Gastroesophageal sphincter (tissue), 4 donors: ENCODE results near the gene PIRT. TPM values are rescaled to one million over a fixed set of nuclear protein-coding genes. Genes with fewer than 3 reads are reported as not detected.

Experiments used
- ATAC-seq: fragments of 150-250 bp; one replicate; pipeline ENCODE4 v1.9.1; 2016; ENCODE audit warnings: mild to moderate bottlenecking, moderate library complexity
- H3K27ac ChIP-seq, 4 donors: fragments of 200-600 bp; sonication (generic) in 3 of 4; 1 replicate in 3 of 4; 2 replicates in 1 of 4; pipeline ENCODE4 v1.5.1; 2016 to 2019
- H3K27me3 ChIP-seq: fragments of 200-600 bp; sonication (generic); one replicate; pipeline ENCODE4 v1.5.1; 2019
- H3K36me3 ChIP-seq, 2 donors: fragments of 200-600 bp; sonication (generic); one replicate each; pipeline ENCODE4 v1.5.1; 2019; ENCODE audit warnings: control low read depth in 1 of 2
- H3K4me1 ChIP-seq, 3 donors: fragments of 200-600 bp; sonication (generic); 1 replicate in 2 of 3; 2 replicates in 1 of 3; pipeline ENCODE4 v1.5.1; 2016 to 2019; ENCODE audit warnings: control low read depth in 2 of 3
- H3K4me3 ChIP-seq, 2 donors: fragments of 200-600 bp; sonication (generic); one replicate each; pipeline ENCODE4 v1.5.1; 2019; ENCODE audit warnings: mild to moderate bottlenecking in 1 of 2, moderate library complexity in 1 of 2
- H3K9me3 ChIP-seq, 3 donors: fragments of 200-600 bp; sonication (generic); one replicate each; pipeline ENCODE4 v1.5.1; 2017 to 2019; ENCODE audit warnings: control low read depth in 2 of 3
- EP300 ChIP-seq: sonication (generic); formaldehyde crosslinking; IDR thresholded peaks from one replicate; pipeline ENCODE4 v1.6.1; 2017; ENCODE audit warnings: antibody characterized with exemption, mild to moderate bottlenecking
- POLR2A ChIP-seq, 2 donors: fragments of 450-650 bp; IDR thresholded peaks; one replicate each; pipeline ENCODE4 v1.6.1; 2017; ENCODE audit warnings: antibody characterized with exemption in 2 of 2, mild to moderate bottlenecking in 2 of 2, moderate library complexity in 1 of 2
- POLR2AphosphoS5 ChIP-seq: sonication (generic); formaldehyde crosslinking; IDR thresholded peaks from one replicate; pipeline ENCODE4 v1.6.1; 2017; ENCODE audit warnings: antibody characterized with exemption
- WGBS, 2 donors: methylation state at CpG; one replicate each; pipeline ENCODE4 v1.1.5; 2018; ENCODE audit warnings: low coverage in 1 of 2; 5-methylcytosine and 5-hydroxymethylcytosine counted together
- total RNA-seq, 4 donors: library from RNA; depleted of rRNA; stranded (reverse); fragments of >200 nt; gene quantifications; one replicate each; pipeline ENCODE4 v1.1.0, GENCODE V29; 2016
- TF ChIP-seq, protein P1 (sequence below), 4 experiments: fragments of 200-600 bp in 2 of 4; fragments of 450-650 bp in 2 of 4; sonication (generic) in 1 of 4; IDR thresholded peaks; one replicate each; pipeline ENCODE4 v1.5.1; 2017 to 2019; ENCODE audit warnings: antibody characterized with exemption in 4 of 4, mild to moderate bottlenecking in 2 of 4, moderate library complexity in 2 of 4

Gene PIRT
- total RNA-seq, 4 donors from 2014 or later = 0.19 to 2.1 (median 0.91) TPM

DNA sequence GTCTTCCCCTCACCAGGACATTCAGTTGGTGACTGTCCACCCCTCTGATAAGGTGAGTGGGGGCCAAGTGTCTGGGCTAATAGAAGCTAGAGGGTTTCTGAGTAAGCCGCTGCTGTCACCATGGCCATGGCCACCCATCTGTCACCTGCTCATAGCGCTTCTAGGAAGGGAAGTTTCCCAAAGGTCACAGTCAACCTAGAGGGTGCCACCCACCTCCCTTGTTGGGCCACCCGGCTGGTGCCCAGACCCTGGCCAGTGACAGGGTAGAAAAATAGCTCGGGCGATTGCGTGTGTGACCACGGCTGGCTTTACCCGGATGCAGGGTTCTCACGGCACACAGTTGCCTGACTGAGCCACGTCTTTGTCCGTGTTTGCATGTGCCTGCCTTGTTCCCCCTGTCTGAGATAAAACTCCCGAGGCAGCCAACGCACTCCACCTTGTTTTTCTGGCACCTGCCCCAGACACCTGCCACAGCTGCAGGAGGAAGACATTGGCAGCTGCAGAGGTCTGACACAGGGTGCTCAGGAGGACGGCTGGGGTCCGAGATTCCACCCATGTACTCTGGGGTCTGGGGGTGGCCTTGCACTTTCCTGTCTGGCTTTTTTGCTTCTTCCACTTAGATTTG is 809 bp downstream of the PIRT start:
- Histone ChIP-seq H3K4me1 (no peaks in the 10 kb centered on the region), H3K36me3 (no peaks in the 10 kb centered on the region), H3K9me3 (no peaks in the 10 kb centered on the region), H3K4me3 (no peak overlapping the region), H3K27ac (no peak overlapping the region), H3K27me3 (peaks cover 12% of the 10 kb centered on the region)
- no peak for ATAC-seq
- TF ChIP-seq POLR2AphosphoS5 = no peak
- TF ChIP-seq, protein P1, sequence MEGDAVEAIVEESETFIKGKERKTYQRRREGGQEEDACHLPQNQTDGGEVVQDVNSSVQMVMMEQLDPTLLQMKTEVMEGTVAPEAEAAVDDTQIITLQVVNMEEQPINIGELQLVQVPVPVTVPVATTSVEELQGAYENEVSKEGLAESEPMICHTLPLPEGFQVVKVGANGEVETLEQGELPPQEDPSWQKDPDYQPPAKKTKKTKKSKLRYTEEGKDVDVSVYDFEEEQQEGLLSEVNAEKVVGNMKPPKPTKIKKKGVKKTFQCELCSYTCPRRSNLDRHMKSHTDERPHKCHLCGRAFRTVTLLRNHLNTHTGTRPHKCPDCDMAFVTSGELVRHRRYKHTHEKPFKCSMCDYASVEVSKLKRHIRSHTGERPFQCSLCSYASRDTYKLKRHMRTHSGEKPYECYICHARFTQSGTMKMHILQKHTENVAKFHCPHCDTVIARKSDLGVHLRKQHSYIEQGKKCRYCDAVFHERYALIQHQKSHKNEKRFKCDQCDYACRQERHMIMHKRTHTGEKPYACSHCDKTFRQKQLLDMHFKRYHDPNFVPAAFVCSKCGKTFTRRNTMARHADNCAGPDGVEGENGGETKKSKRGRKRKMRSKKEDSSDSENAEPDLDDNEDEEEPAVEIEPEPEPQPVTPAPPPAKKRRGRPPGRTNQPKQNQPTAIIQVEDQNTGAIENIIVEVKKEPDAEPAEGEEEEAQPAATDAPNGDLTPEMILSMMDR (IDR thresholded peaks at IDR 0.05) = no peak
- no peak for TF ChIP-seq EP300
- no peak for TF ChIP-seq POLR2A (IDR thresholded peaks at IDR 0.05)
- 70% methylated on average over 6 of the region's 15 CpGs; no CpG with 5 or more reads in 1 of the 2 donors for WGBS, 2 donors

- no peak overlapping the region for H3K27ac ChIP-seq
- ATAC-seq = no peak
- no peaks in the 10 kb centered on the region for H3K4me1 ChIP-seq
- no peak overlapping the region for H3K4me3 ChIP-seq
- no peak for TF ChIP-seq POLR2A (IDR thresholded peaks at IDR 0.05)
- TF ChIP-seq POLR2AphosphoS5 = no peak
- TF ChIP-seq EP300 = no peak
- TF ChIP-seq, protein P1 (IDR thresholded peaks at IDR 0.05) = no peak
- no peaks in the 10 kb centered on the region for H3K36me3 ChIP-seq
- WGBS, 2 donors = 62 to 75% methylated on average over 4 to 5 of the region's 7 CpGs
- H3K9me3 ChIP-seq = no peaks in the 10 kb centered on the region
- peaks cover 12% of the 10 kb centered on the region for H3K27me3 ChIP-seq
Measured at GRCh38 chr17:10836145-10836544, 1.7 kb downstream of the PIRT start.

DNA sequence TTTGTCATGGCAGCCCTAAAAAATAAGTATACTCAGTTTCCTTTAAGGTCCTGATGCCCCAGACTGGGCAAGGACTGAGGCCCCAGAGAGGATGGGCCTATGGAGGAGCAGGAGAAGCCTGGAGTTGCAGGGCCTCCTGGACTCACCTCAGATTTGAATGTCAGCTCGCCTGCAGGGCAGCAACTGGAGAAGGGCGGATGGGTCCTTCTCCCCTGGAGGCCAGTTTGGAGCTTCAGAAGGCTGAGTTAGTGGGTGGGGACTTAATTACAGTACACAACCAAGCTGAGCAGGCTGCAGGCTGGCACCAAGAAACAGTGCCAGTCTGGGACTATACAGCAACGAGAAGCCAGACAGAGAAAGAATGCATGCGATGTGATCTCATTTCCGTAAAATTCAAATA is 6.2 kb downstream of the PIRT start:
- Histone ChIP-seq H3K27ac (no peak overlapping the region), H3K27me3 (peaks cover under 1% of the 10 kb centered on the region), H3K36me3 (no peaks in the 10 kb centered on the region), H3K4me1 (no peaks in the 10 kb centered on the region), H3K4me3 (no peak overlapping the region), H3K9me3 (no peaks in the 10 kb centered on the region)
- ATAC-seq = no peak
- WGBS, 2 donors = 89 to 96% methylated on average over 5 of the region's 5 CpGs
- TF ChIP-seq, protein P1 (IDR thresholded peaks at IDR 0.05) = no peak
- TF ChIP-seq POLR2A (IDR thresholded peaks at IDR 0.05) = no peak
- no peak for TF ChIP-seq POLR2AphosphoS5

- Histone ChIP-seq H3K27me3 (no peaks in the 10 kb centered on the region), H3K4me1 (no peaks in the 10 kb centered on the region), H3K4me3 (no peak overlapping the region), H3K36me3 (no peaks in the 10 kb centered on the region), H3K9me3 (no peaks in the 10 kb centered on the region), H3K27ac (no peak overlapping the region)
- 68 to 77% methylated on average over 4 to 5 of the region's 5 CpGs for whole genome bisulfite sequencing, 2 donors
- TF ChIP-seq, protein P1 (IDR thresholded peaks at IDR 0.05) = no peak
- TF ChIP-seq POLR2AphosphoS5 (no peak), EP300 (no peak), POLR2A (IDR thresholded peaks at IDR 0.05) (no peak)
- ATAC-seq = no peak
Measured at GRCh38 chr17:10827898-10828552, 9.9 kb downstream of the PIRT start.

DNA sequence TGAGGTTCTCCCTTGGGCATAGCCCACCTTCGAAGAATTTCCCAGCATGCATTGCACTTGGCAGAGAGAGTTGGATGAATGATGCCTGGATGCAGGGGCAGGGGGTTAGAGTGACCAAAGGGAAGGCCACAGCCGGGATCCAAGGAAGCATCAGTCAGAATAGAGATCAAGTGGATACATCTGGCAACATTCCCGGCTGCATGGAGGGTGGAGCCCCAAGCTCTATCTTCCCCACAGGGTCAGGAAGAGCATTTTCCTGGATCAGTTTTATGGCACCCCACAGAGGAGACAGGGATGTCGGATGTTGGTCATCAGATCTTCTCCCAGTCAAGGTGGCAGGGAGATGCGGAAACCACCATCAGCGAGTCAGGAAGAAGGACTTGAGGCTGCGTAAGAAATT is 13.0 kb downstream of the PIRT start:
- Histone ChIP-seq H3K27me3 (no peaks in the 10 kb centered on the region), H3K4me1 (no peaks in the 10 kb centered on the region), H3K9me3 (no peaks in the 10 kb centered on the region), H3K4me3 (no peak overlapping the region), H3K36me3 (no peaks in the 10 kb centered on the region), H3K27ac (no peak overlapping the region)
- TF ChIP-seq POLR2A (IDR thresholded peaks at IDR 0.05) (no peak), EP300 (no peak), POLR2AphosphoS5 (no peak)
- TF ChIP-seq, protein P1 (IDR thresholded peaks at IDR 0.05) = no peak
- 82 to 85% methylated on average over 6 to 7 of the region's 7 CpGs for WGBS, 2 donors
- no peak for ATAC-seq
